ENCODE results near the gene APOBEC3A.

GRCh38 chr22:38984224-38984623, 26.8 kb downstream of the APOBEC3A start:
- TF ChIP-seq ZNF70 (CRISPR knock-in tag; IDR thresholded peaks at IDR 0.05) (no peak), ZFP3 (CRISPR knock-in tag; IDR thresholded peaks at IDR 0.05) (no peak), TOX (CRISPR knock-in tag; IDR thresholded peaks at IDR 0.05; ENCODE audit: borderline replicate concordance) (no peak), PATZ1 (CRISPR knock-in tag; IDR thresholded peaks at IDR 0.05; ENCODE audit: borderline replicate concordance) (no peak), ZNF8 (CRISPR knock-in tag; IDR thresholded peaks at IDR 0.05) (no peak), CSRNP3 (CRISPR knock-in tag; IDR thresholded peaks at IDR 0.05) (no peak), ARNTL (CRISPR knock-in tag; IDR thresholded peaks at IDR 0.05; ENCODE audit: borderline replicate concordance, low read depth) (no peak)

All from SK-N-SH treated with all-trans-retinoic acid at 6 μM for 48 hours (cell line).